GM23338 (cell line): ENCODE results near the gene AS3MT.

ENCODE experiments used
- CTCF ChIP-seq, 2 experiments: fragments of 200-600 bp in 1 of 2; sonication (generic) in 1 of 2; conservative IDR thresholded peaks; 2 replicates each; pipeline versions ENCODE4 v1.5.1 to v1.6.1; 2016 to 2017; ENCODE audit warnings: antibody characterized with exemption in 2 of 2, low read depth in 2 of 2, mild to moderate bottlenecking in 2 of 2, moderate library complexity in 1 of 2
- ETS1 ChIP-seq: IDR thresholded peaks from 2 replicates; pipeline ENCODE4 v1.6.1; 2016; ENCODE audit warnings: antibody characterized with exemption
- EZH2 ChIP-seq: fragments of 200-600 bp; sonication (generic); IDR thresholded peaks from one replicate; pipeline ENCODE4 v1.8.0; 2017; ENCODE audit warnings: antibody characterized with exemption, mild to moderate bottlenecking, low read depth; ENCODE audit not compliant: unreplicated experiment
- EZH2phosphoT487 ChIP-seq: fragments of 200-600 bp; sonication (generic); IDR thresholded peaks from one replicate; pipeline ENCODE4 v1.8.1; 2018; ENCODE audit warnings: antibody characterized with exemption; ENCODE audit not compliant: unreplicated experiment

GRCh38 chr10:102845352-102845902 is 23.8 kb upstream of the AS3MT start:
- no peak for TF ChIP-seq ETS1
- TF ChIP-seq CTCF (conservative IDR thresholded peaks at IDR 0.05; ENCODE audit: low read depth in 2 of 2): no peak
- TF ChIP-seq EZH2phosphoT487: no peak
- no peak for TF ChIP-seq EZH2
